ENCODE results near the gene CREM. TPM values are rescaled to one million over a fixed set of nuclear protein-coding genes. Genes with fewer than 3 reads are reported as not detected.

The CREM gene
- total and polyA plus RNA-seq, 2 of the 4 experiments (the other 2 are of a cell fraction): 33.2 to 40.5 TPM

GRCh38 chr10:35194471-35194870 is 67.8 kb downstream of the CREM start:
- Histone ChIP-seq H3K9me1 (ENCODE audit: insufficient read depth, low read length) (peaks cover 9% of the 10 kb centered on the region; the same call in 1 of the 2 replicates), H2BK120ac (ENCODE audit: low read depth, low read length) (no peak overlapping the region), H3K4me3 (ENCODE audit: insufficient read depth, low read depth, low read length) (no peak overlapping the region), H3K27me3 (ENCODE audit: control insufficient read depth, insufficient read depth, low read length) (no peaks in the 10 kb centered on the region), H3K9ac (ENCODE audit: low read depth, low read length) (no peak overlapping the region), H4K91ac (ENCODE audit: insufficient read depth, low read depth, low read length) (no peak overlapping the region), H3K36me3 (ENCODE audit: control insufficient read depth, insufficient read depth, low read length) (no peaks in the 10 kb centered on the region), H2BK5ac (ENCODE audit: low read depth, low read length, poor library complexity, severe bottlenecking) (peak overlapping the region; percentile 87), H3K79me1 (ENCODE audit: low read depth in 1 of 2, low read length in 2 of 2) (peaks cover 1 to 17% of the 10 kb centered on the region in 2 experiments; a peak in 2 of 4 replicates), H4K5ac (ENCODE audit: low read depth, low read length) (no peak overlapping the region), H3K56ac (ENCODE audit: extremely low read depth, insufficient read depth, low read length) (no peak overlapping the region), H3K23ac (ENCODE audit: low read depth, low read length) (no peak overlapping the region), H3K18ac (ENCODE audit: low read depth, low read length) (no peak overlapping the region), H3K4ac (ENCODE audit: low read depth, low read length) (no peak overlapping the region), H3K4me1 (ENCODE audit: control insufficient read depth, insufficient read depth, low read length) (peaks cover 5% of the 10 kb centered on the region), H3K14ac (replicated peaks; ENCODE audit: low read depth, low read length) (no peak overlapping the region), H3K4me2 (ENCODE audit: low read depth, low read length) (no peak overlapping the region), H4K20me1 (ENCODE audit: insufficient read depth, low read length) (peaks cover 3% of the 10 kb centered on the region), H2BK20ac (ENCODE audit: low read depth, low read length) (no peak overlapping the region), H2AK9ac (replicated peaks; ENCODE audit: low read depth, low read length, poor library complexity) (no peak overlapping the region), H2AFZ (replicated peaks; ENCODE audit: low read length, poor library complexity) (no peak overlapping the region), H2AK5ac (ENCODE audit: low read depth, low read length) (no peak overlapping the region), H3K9me3 (ENCODE audit: control insufficient read depth, insufficient read depth, low read length) (no peaks in the 10 kb centered on the region), H3K27ac (ENCODE audit: insufficient read depth, low read length) (no peak overlapping the region), H4K8ac (ENCODE audit: low read depth in 2 of 2, low read length in 2 of 2) (0 out of 4 replicates have a peak overlapping the region, but pooled peaks of 1 of the 2 experiments have one; percentile 25), H2BK15ac (ENCODE audit: low read depth, low read length) (no peak overlapping the region)
- peak; percentile 34 for DNase-seq
- ChIA-PET CTCF (interaction anchor here (0.8 to 1.9 kb wide), 2 partner anchors 67 to 68 kb away, joined by 3 to 11 read pairs; partner anchors contain the start of gene CREM), POLR2A (ENCODE audit: unreplicated experiment) (no interaction called here)
- dilution Hi-C loops (cut with HindIII; ENCODE audit: low sequenced_read_pairs, unreplicated experiment) (no loop called here), intact Hi-C loops (cut with micrococcal nuclease) (no loop called here), in situ Hi-C loops (cut with MboI; ENCODE audit: low sequenced_read_pairs) (no loop called here)
- BruUV-seq (replicated peaks): no TSS peak
- no peak for TF ChIP-seq RFX5 (IDR thresholded peaks at IDR 0.05; ENCODE audit: low read depth, low read length)
- no peak for TF ChIP-seq CHD1 (IDR thresholded peaks at IDR 0.05; ENCODE audit: low read depth, low read length)
- TF ChIP-seq RAD21 (IDR thresholded peaks at IDR 0.05; ENCODE audit: low read length): no peak
- no peak for TF ChIP-seq USF2 (IDR thresholded peaks at IDR 0.05; ENCODE audit: low read depth, low read length)
- TF ChIP-seq CTCF (conservative IDR thresholded peaks at IDR 0.05; ENCODE audit: low read depth, low read length): no peak
- TF ChIP-seq CEBPB (IDR thresholded peaks at IDR 0.05; ENCODE audit: low read depth, low read length): no peak
- TF ChIP-seq MAFK (IDR thresholded peaks at IDR 0.05; ENCODE audit: low read depth, low read length): no peak
- no peak for TF ChIP-seq BHLHE40 (IDR thresholded peaks at IDR 0.05; ENCODE audit: low read depth, low read length)
- no peak for TF ChIP-seq MAZ (IDR thresholded peaks at IDR 0.05; ENCODE audit: borderline replicate concordance, low read depth, low read length)
- TF ChIP-seq SMC3 (IDR thresholded peaks at IDR 0.05; ENCODE audit: low read depth, low read length): no peak
- TF ChIP-seq FOS (IDR thresholded peaks at IDR 0.05; ENCODE audit: low read depth, low read length): no peak
- TF ChIP-seq MXI1 (IDR thresholded peaks at IDR 0.05; ENCODE audit: borderline replicate concordance, low read depth, low read length): no peak
- no peak for ATAC-seq (ENCODE audit: low read depth)

Measured in IMR-90 (cell line).